PC-9 (cell line): Measurements from ENCODE around the gene PYCR2. TPM values are rescaled to one million over a fixed set of nuclear protein-coding genes. Genes with fewer than 3 reads are reported as not detected.

Source experiments
- BruUV-seq: library from RNA; stranded (reverse); fragments of 400-500 nt; replicated peaks from 2 replicates; lab custom pipeline; 2021; lab: Mats Ljungman, UMichigan
- CTCF ChIA-PET: fragments of 300-600 bp; sonication (Branson Sonifier 250); formaldehyde crosslinking; loops from one replicate; lab custom pipeline; 2022; ENCODE audit warnings: antibody characterized with exemption; lab: Charles Lee
- POLR2A ChIA-PET: fragments of 300-600 bp; sonication (Branson Sonifier 250); formaldehyde crosslinking; loops from one replicate; lab custom pipeline; 2022; ENCODE audit warnings: antibody characterized with exemption; ENCODE audit not compliant: unreplicated experiment; lab: Charles Lee
- DNase-seq, 2 experiments: peaks; one replicate each; pipeline versions ENCODE4 v3.0.0 to v3.0.0-alpha.2; 2015 to 2022; ENCODE audit warnings: mixed read lengths in 1 of 2
- H2AFZ ChIP-seq: fragments of 200-600 bp; sonication (generic); 2 replicates; pipeline ENCODE4 v1.8.1; 2017; ENCODE audit warnings: antibody characterized with exemption
- H3F3A ChIP-seq: fragments of 200-600 bp; sonication (generic); 2 replicates; pipeline ENCODE4 v1.8.1; 2017; ENCODE audit warnings: antibody characterized with exemption, mild to moderate bottlenecking, low read depth; ENCODE audit not compliant: insufficient read depth
- H3K27ac ChIP-seq: fragments of 200-600 bp; sonication (generic); 2 replicates; pipeline ENCODE4 v1.6.1; 2016; ENCODE audit warnings: mixed run types
- H3K27me3 ChIP-seq: fragments of 200-600 bp; sonication (generic); 2 replicates; pipeline ENCODE4 v1.6.1; 2016; ENCODE audit warnings: low read depth, mixed run types; ENCODE audit not compliant: insufficient read depth
- H3K36me3 ChIP-seq: fragments of 200-600 bp; sonication (generic); 2 replicates; pipeline ENCODE4 v1.6.1; 2016; ENCODE audit warnings: low read depth, mixed run types
- H3K4me1 ChIP-seq: fragments of 200-600 bp; sonication (generic); replicated peaks from 2 replicates; pipeline ENCODE4 v1.6.1; 2016; ENCODE audit warnings: mixed run types; ENCODE audit not compliant: insufficient read depth
- H3K4me2 ChIP-seq: fragments of 200-600 bp; sonication (generic); 2 replicates; pipeline ENCODE4 v1.6.1; 2017; ENCODE audit warnings: mixed run types
- H3K4me3 ChIP-seq: fragments of 200-600 bp; sonication (generic); 2 replicates; pipeline ENCODE4 v1.6.1; 2016; ENCODE audit warnings: mixed run types
- H3K79me2 ChIP-seq: fragments of 200-600 bp; sonication (generic); 2 replicates; pipeline ENCODE4 v1.6.1; 2017; ENCODE audit warnings: low read depth, mixed run types
- H3K9me2 ChIP-seq: fragments of 200-600 bp; sonication (generic); 2 replicates; pipeline ENCODE4 v1.8.1; 2017; ENCODE audit warnings: mild to moderate bottlenecking; ENCODE audit not compliant: insufficient read depth
- H3K9me3 ChIP-seq: fragments of 200-600 bp; sonication (generic); 2 replicates; pipeline ENCODE4 v1.8.1; 2016; ENCODE audit warnings: low read depth; ENCODE audit not compliant: insufficient read depth
- H4K20me1 ChIP-seq: fragments of 200-600 bp; sonication (generic); 2 replicates; pipeline ENCODE4 v1.8.1; 2017; ENCODE audit not compliant: insufficient read depth
- EZH2 ChIP-seq: fragments of 200-600 bp; sonication (generic); IDR thresholded peaks from 2 replicates; pipeline ENCODE4 v1.8.0; 2017; ENCODE audit warnings: antibody characterized with exemption, low read depth
- intact Hi-C: fragments of 100-400 bp; cut with micrococcal nuclease; formaldehyde crosslinking; loops from one replicate; pipeline ENCODE4 v1.10.0; 2022; ENCODE audit not compliant: unreplicated experiment
- total RNA-seq: library from RNA; stranded (reverse); gene quantifications from 2 replicates; pipeline ENCODE4 v1.2.3, GENCODE V29; 2021
- TF ChIP-seq, protein P1 (sequence below): fragments of 200-600 bp; sonication (generic); conservative IDR thresholded peaks from 2 replicates; pipeline ENCODE4 v1.6.1; 2017; ENCODE audit warnings: mixed run types, antibody characterized with exemption, mild to moderate bottlenecking, moderate library complexity

The PYCR2 gene
- total RNA-seq, 1 experiment from 2014 or later, result 100 TPM

DNA sequence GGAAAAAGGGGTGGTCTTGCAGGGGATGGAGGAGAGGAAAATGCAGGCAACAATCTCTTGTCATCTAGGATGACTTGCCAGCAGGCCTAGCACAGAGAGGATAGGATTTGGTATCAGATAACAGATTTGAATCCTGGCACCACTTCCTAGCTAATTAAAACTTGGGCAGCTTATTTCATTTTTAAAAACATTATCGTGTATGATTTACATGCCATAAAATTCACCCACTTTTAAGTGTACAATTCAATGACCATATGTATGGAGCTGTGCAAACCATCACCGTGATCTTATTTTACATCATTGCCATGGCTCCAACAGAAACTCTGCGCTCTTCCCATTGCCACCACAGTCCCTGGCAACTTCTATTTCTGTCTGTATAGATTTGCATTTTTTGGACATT lies 6.9 kb downstream of the PYCR2 start:
- TF ChIP-seq, protein P1, sequence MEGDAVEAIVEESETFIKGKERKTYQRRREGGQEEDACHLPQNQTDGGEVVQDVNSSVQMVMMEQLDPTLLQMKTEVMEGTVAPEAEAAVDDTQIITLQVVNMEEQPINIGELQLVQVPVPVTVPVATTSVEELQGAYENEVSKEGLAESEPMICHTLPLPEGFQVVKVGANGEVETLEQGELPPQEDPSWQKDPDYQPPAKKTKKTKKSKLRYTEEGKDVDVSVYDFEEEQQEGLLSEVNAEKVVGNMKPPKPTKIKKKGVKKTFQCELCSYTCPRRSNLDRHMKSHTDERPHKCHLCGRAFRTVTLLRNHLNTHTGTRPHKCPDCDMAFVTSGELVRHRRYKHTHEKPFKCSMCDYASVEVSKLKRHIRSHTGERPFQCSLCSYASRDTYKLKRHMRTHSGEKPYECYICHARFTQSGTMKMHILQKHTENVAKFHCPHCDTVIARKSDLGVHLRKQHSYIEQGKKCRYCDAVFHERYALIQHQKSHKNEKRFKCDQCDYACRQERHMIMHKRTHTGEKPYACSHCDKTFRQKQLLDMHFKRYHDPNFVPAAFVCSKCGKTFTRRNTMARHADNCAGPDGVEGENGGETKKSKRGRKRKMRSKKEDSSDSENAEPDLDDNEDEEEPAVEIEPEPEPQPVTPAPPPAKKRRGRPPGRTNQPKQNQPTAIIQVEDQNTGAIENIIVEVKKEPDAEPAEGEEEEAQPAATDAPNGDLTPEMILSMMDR, result no peak
- no peak for TF ChIP-seq EZH2
- Histone ChIP-seq H4K20me1 (0 out of 2 replicates have a peak, but pooled peaks cover 5% of the 10 kb centered on the region), H3K79me2 (peaks cover 16% of the 10 kb centered on the region), H3K4me1 (peaks cover 4% of the 10 kb centered on the region), H3K27me3 (no peaks in the 10 kb centered on the region), H3K4me2 (no peak overlapping the region), H3K27ac (no peak overlapping the region), H3K4me3 (no peak overlapping the region), H3K9me2 (no peaks in the 10 kb centered on the region), H2AFZ (no peak overlapping the region), H3K36me3 (peaks cover 25% of the 10 kb centered on the region), H3F3A (peaks cover 12% of the 10 kb centered on the region; the same call in 1 of the 2 replicates), H3K9me3 (no peaks in the 10 kb centered on the region)
- ChIA-PET CTCF (no interaction called here), POLR2A (no interaction called here)
- DNase-seq, result no peak
- no TSS peak for BruUV-seq
- intact Hi-C loops, result no loop called here

DNA sequence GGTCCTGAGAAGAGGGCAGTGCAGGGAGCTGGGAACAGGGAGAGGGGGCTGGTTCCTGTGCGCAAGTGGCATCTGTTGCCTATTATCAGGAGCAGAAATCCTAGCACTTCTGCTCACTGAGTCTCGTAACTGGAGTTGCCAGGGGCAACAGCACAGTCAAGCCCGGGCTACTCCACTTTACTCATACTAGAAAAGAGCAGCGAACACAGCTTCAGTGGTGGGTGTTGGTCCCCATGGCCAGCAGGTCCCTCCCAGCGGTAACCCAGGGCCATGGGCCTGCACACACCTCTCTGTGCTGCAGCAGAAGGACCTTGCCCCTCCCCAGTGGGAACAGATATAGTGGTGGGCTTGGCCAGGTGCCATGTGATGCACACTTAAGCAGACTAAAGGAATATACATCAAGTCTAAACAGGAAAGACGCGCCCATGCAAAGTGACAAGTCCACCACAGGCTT lies 8.5 kb downstream of the PYCR2 start:
- Histone ChIP-seq H3F3A (peaks cover 8% of the 10 kb centered on the region; the same call in 1 of the 2 replicates), H3K27me3 (no peaks in the 10 kb centered on the region), H3K9me3 (no peaks in the 10 kb centered on the region), H3K79me2 (peaks cover 1% of the 10 kb centered on the region), H3K4me3 (no peak overlapping the region), H4K20me1 (no peaks in the 10 kb centered on the region), H2AFZ (no peak overlapping the region), H3K27ac (no peak overlapping the region), H3K9me2 (no peaks in the 10 kb centered on the region), H3K4me1 (no peaks in the 10 kb centered on the region), H3K36me3 (peaks cover 14% of the 10 kb centered on the region; the same call in 1 of the 2 replicates), H3K4me2 (no peak overlapping the region)
- TF ChIP-seq, protein P1, result no peak
- TF ChIP-seq EZH2, result no peak
- ChIA-PET POLR2A (no interaction called here), CTCF (interaction anchor here (0.6 kb wide), 1 partner anchor 66 kb away, joined by 4 read pairs; no protein-coding TSS in a partner anchor)
- BruUV-seq, result no TSS peak
- DNase-seq, result no peak
- intact Hi-C loops, result no loop called here

DNA sequence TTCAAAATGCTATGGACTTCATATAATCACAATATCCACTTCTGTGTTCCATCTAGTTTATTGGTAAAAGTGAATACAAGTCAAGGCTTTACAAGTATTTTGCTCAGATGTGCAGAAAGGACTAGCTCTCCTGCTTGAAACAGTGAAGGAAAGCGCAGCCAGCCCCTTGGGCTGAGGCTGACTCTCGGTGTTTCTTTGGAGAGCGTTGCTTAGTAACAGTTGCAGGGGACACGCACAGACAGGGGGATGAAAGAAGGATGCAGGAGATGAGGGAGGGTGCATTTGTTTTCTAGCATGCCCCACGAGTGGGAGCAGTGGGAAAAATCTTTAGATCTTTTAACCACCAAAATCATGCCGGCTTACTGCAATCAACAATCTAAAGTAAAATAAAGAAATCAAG lies 9.1 kb downstream of the PYCR2 start:
- ChIA-PET POLR2A (no interaction called here), CTCF (interaction anchor here (0.6 kb wide), 1 partner anchor 66 kb away, joined by 4 read pairs; no protein-coding TSS in a partner anchor)
- no peaks in the 10 kb centered on the region for H3K79me2 ChIP-seq
- H3F3A ChIP-seq, result peaks cover 8% of the 10 kb centered on the region; the same call in 1 of the 2 replicates
- no peak overlapping the region for H3K4me3 ChIP-seq
- no peak overlapping the region for H3K27ac ChIP-seq
- intact Hi-C loops, result no loop called here
- H3K27me3 ChIP-seq, result no peaks in the 10 kb centered on the region
- H3K9me3 ChIP-seq, result no peaks in the 10 kb centered on the region
- peaks cover 11% of the 10 kb centered on the region; the same call in 1 of the 2 replicates for H3K36me3 ChIP-seq
- no peak overlapping the region for H3K4me2 ChIP-seq
- no TSS peak for BruUV-seq
- no peaks in the 10 kb centered on the region for H3K4me1 ChIP-seq
- H2AFZ ChIP-seq, result no peak overlapping the region
- no peaks in the 10 kb centered on the region for H3K9me2 ChIP-seq
- DNase-seq, result no peak
- TF ChIP-seq, protein P1, result no peak
- TF ChIP-seq EZH2, result no peak
- H4K20me1 ChIP-seq, result no peaks in the 10 kb centered on the region
